Fibroblast of peridontal ligament (primary cell): ENCODE data around the gene MYBPC3.
A peak's percentile ranks its signal among the peaks of the same experiment; 100 is the strongest.

Experiments used
- DNase-seq: peaks from one replicate; pipeline ENCODE4 v3.0.0-alpha.2; 2010; ENCODE audit errors: extremely low read depth

MYBPC3 gene

DNA sequence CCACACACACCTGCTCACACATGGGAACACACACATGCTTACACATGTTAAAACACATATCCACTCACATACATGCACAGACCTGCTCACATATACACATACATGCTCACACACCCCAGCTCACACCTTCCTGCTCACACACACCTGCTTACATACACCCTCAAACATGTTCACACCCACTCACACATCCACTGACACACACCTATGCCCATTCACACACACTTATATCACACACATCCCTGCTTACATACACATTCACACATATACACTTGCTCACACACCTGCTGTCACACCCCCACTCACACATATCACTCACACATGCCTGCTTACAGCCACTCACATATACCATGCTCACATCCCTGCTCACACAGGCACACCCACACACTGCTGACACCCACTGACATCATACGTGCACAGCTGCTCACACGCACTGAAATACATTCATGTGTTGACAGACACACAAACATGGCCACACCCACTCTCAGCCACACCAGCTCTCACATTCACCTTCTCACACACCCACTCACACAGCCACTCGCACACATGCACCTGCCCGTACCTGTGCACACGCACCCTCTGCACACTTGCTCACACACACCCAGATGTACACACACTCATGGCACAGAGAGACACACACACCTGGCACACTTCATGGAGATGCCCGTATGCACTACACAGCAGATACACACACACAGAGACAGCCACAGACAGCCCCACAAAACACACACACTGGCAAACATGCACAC, 5.7 kb upstream of the MYBPC3 start:
- DNase-seq = no peak

DNA sequence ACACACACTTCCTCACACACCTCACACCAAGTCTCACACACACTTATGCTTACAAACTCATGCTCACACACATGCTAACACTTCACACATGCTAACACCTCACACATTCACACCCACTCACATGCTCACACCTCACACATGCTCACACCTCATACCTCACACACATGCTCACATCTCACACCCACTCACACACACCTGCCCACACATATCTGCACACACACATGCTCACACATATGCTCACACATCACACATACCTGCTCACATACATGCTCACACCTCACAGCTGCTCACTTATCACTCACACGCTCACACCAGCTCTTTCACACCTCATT, 4.5 kb upstream of the MYBPC3 start:
- no peak for DNase-seq

DNA sequence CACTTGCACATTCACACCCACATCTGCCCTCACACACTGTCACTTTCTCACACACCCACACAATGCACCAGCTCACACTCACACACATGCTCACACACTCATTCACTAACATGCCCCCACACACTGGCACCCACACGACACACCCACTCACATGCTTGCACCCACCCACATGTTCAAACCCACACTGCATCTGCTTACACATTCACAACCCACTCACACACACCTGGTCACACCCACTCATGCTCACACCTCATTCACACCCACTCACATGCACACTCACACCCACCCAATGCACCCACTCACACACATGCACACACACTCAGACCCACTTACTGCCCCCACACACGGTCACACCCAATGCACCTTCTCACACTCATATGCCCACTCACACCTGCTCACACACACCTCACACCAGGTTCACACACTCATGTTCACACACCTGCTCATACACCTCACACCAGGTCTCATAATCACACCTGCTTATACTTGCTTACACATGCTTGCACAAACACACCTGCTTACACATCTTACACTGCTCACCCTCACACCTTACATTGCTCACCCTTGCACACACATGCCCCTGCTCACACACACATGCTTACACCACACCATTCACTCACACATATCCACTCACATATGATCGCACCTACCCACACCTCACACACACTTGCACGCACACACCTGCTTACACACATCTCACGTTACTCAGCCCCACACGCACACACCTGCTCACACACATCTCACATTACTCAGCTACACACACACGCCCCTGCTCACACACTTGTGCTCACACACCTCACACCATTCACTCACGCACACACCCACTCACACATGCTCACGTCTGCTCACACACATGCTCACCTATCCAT, 3.9 kb upstream of the MYBPC3 start:
- no peak for DNase-seq

DNA sequence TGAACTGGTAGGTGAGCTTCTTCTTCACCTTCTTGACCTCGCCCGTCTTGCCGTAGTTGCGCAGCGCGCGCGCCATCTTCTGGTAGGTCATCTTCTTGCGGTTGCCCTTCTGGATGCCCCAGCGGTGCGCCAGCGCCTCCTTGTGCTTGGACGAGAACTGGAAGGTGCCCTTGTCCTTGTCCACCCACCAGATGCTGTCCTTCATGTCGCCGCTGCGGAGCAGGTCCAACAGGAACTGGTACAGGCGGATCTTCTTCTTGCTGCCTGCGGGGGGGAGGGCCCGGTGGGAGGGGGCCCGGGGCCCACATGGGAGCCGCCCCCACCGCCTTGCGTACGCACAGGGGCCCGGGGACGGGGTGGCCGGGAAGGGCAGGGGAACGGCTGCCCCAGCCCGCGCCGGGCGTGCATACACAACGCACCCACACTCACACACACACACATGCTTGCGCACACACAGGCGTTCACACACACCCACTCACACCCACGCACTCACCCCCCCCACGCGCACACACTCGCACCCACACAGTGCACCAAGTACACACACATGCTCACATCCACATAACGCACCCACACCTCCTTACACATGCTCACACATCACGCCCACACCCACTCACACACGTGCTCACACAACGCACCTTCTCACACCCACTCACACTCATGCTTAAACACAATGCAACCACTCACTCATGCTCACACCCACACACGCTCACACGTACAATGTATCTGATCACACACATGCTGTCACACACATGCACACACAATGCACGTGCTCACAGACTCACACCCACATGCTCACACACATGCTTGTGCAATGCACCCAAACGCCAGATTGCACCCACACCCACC, 3.0 kb upstream of the MYBPC3 start:
- peak; percentile 88 for DNase-seq

DNA sequence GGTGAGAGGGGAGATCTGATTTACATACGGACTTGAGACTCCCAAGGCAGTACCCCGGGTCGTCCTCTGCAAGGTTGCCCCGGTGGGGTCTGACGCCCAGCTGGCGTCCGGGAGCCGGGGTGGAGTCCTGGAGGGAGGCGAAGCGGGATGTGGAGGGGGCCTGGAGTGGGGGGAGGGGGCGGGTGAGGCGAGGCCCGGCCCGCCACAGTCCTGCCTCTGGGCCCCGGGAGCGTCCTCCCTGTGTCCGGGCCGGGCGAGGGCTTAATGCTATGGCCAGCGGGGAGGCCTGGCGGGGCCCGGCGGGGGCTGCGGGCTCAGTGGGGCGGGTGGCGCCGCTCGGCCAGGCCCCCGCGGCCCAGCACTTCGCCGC, 2.4 kb upstream of the MYBPC3 start:
- DNase-seq = no peak

DNA sequence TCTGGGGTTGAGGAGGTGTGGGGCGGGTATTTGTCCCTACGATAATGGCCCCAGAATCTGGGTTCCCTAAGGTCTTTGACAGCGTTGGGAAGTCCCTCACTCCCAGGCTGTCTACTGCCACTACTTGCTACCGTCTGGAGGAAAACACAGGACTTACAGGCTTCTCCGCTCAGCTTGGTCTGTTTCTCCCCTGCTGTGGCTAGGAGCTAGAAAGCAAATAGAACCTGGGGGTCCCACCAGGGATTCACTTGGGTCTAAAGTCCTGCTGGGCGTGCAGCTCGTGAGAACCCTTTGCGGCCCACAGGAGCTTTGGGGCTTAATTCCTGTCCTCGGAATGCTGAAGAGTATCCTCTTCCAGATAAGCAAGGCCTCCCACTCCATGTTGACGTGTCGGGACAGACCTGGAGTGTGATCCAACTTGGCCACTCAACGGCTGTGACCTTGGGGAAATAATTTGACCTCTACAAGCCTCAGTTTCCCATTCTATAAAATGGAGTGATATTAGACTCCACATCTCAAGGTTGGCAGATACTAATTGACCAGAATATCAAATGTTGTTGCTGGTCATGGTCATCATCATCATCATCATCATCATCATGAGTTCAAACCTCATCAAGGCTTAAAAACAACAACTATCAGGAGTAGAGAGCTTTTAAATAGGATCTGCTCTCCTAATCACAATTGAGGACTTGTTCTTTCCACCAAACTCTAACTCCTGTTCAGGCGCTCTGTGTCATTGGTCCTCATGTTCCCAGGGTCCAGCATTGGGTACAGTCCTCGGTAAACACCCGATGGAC, 1.7 kb upstream of the MYBPC3 start:
- DNase-seq = no peak

DNA sequence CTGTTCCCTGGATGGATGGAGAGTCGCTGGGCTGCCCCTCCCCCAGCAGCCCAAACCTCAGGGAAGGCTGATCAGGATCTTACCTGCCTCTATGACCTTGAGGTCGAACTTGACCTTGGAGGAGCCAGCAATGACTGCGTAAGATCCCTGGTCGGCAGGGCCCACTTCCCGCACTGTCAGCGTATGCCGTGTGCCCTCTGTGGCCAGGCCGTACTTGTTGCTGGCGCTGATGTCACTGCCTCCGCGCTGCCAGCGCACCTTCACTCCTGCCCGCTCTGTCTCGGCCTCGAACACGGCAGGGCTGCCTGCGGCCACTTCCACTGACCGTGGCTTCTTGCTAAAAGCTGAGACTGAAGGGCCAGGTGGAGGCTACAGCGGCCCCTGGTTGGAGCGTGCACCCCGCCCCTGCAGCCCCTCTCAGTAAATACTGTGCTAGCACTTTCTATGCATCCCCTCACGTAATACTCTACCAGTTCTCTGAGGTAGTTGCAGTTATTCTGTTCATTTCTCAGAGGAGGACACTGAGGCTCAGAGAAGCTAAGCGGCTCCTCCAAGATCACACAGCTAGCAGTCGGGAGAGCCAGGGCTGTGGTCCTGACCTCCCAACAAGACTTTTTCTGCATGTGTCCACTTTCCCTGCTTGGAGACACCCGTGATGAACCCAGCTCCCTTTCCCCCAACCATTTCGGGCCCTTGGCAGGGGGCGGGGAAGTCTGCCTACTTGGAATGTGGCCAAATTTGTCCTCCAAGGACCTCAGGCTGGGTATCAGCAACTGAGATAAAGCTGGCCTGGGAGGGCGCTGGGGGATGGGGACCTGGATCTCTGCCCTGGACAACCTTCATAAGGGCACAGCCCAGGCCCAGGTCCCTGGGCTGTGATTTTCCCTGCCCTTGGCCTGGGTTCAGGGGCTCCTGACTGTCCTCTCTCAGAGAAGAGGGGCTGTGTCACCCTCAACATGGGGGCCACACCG, 1.1 kb downstream of the MYBPC3 start:
- DNase-seq = no peak

DNA sequence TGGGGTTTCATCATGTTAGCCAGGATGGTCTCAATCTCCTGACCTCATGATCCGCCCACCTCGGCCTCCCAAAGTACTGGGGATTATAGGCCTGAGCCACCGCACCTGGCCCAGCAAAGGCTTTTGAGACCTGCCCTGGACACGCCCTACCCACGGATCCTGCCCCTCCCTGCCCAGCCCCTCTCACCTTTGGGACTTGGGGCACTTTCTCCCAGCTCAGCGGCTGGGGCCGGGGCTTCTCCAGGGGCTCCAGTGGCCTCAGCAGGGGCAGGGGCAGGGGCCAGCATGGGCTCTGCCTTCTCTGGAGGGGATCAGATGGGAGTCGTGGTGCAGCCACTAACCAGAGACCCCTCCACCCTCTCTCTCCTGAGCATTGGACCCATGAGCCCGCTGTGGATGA, 2.2 kb downstream of the MYBPC3 start:
- no peak for DNase-seq

DNA sequence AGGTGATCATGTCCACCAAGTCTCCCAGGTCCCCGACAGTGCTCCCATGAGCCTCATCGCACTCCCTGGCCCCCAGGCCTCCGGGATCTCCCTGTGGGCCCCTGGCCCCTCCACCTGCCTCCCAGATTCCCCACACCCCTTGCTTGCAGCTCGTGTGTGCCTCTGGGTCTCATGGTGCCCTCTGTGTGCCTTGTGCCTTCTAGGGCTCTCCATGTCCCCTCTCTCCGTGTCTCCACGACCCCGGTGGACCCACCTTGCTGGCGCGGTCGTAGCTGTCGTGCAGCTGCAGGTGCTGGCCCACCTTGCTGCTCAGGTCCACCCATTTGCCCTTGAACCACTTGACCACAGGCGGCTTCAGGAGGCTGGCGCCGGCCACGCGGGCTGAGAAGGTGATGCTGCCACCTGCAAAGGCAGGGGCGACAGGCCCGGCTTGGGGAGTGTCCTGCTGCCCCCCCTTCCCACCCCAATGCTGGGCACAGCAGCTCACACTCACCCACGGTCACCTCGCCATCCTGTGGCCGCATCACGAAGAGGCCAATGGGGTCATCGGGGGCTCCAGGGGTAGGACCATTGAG, 2.9 kb downstream of the MYBPC3 start:
- DNase-seq = no peak

DNA sequence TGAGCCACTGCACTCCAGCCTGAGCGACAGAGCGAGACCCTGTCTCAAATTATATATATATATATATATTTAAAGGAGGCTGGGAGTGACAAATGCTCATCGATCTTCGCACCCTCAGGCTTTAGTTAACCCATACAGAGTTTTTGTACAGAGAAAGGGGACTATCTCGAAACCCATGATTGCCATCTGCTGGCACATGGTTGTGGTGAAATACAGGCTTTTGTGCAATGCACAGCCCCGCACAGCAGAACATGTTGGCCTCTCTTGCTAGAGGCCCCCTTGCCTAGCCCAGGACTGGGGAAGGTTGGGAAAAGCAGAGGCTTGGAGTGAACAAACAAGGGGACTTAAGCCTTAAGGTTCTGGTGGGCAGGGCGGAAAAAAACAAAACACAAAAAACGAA, 3.6 kb downstream of the MYBPC3 start:
- DNase-seq = peak; percentile 31

DNA sequence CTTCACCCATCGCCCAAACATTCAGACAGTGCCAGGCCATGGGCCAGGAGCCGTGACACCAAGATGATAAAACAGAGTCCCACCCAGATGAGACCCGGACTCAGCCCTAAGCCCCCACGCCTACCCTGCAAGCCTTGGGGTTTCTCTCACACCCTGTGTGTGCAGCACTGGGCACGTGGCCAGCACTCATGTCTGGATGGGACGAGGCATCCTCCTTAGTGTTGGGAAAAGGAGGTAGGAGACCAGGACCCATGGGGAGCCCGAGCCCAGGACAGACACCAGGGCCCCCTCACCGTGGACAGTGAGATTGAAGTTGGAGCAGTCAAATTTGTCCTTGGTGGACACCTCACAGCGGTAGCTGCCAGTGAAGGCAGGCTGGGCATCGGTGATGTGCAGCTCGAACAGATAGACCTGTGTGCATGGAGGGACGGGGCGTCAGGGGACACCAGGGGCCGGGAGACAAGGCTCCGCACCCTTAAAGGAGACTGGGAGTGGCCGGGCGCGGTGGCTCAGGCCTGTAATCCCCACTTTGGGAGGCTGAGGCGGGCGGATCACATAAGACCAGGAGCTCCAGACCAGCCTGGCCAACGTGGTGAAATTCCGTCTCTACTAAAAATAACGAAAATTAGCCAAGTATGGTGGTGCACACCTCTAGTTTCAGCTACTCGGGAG, 4.2 kb downstream of the MYBPC3 start:
- no peak for DNase-seq

DNA sequence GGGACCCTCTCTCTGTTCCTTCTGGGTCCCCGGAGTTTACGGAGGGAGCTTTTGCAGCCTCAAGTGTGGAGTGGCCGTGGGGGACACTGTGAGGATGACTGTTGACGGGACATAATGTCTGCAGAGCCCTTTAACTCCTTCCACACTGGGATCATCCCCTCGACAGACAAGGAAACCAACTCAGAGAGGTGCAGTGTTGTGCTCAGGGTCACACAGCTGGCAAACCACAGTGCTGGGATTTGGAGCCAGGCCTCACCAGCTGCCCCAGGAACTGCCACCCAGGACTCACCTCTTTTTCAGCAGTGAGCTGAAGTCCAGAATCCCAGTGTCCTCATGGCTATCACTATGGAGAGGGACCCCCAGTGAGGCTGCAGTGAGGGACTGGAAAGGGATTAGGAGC, 5.4 kb downstream of the MYBPC3 start:
- no peak for DNase-seq

DNA sequence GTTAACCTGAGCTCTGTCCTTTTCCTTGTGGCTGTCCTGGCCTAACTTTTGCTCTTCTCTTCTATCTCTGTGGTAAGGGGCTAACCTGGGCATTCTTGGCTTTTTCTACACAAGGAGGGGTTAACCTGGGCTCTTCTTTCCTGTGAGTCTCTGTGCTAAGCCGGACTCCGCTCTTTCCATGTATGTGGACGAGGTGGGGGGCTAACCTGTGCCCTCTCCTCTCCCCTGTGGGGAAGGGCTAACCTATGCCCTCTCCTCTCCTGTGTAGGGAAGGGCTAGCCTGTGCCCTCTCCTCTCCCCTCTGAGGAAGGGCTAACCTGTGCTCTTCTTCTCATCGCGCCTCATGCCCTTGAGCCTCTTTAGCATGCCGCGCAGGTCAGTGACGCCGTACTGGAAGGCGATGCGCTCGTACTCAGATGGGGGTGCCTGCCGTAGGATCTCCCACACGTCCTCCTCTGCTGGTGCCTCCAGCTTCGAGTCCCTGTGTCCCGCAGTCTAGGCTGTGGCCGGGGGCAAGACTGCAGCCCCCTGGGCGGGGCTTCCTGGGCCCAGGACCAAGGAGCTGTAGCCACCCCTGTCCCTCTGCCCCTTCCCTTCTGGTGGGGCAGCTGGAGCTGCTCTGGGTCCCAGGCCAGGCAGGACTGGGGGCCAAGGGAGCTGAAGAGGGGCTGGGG, 6.5 kb downstream of the MYBPC3 start:
- DNase-seq = no peak

DNA sequence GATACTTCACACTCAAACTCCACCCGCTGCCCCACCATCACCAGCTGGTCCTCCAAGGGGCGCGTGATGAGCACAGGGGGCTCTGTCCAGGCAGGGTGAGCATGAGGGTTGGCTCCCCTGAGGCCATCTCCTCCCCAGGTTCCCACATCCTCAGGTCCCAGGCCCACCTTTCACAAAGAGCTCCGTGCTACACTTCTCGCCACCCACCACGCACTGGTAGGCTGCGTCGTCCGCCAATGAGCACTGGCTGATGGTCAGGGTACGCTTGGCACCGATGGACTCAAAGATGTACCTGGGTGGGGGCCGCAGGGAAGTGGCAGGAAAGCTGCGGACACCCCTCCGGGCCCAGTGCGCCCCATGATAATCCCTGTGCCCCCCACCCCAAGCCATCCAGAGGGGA, 9.6 kb downstream of the MYBPC3 start:
- DNase-seq = no peak

DNA sequence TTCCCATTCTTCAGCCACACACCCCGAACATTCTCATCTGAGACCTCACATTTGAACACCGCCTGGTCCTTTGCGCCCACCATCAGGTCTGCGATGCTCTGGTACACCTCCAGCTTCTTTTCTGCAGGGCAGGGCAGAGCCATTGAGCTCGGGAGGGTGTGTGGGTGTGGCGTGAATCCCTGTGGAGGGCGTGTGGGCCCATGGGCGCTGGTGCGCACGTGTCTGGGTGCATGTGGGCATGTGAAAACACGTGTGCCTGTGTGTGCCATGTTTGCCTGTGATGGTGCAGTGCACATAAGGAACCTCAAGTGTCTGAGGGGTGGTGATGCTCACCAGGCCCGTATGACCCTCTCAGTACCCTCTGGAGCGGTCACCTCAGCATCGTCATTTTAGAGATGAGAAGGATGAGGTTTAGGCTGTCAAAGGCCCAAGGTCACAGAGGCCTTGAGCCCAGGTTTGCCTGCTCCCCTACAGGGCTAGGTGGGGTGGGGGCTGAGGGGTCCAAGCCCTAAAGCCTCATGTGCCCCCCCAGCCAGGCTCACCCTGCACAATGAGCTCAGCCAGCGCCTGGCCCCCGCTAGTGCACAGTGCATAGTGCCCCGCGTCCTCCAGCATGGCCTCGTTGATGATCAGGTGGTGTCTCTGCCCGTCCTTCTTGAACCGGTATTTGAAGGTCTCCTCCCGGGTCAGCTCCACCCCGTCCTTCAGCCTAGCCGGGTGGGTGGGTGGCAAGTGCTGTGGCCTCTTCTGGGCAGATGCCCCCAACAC, 10.3 kb downstream of the MYBPC3 start:
- DNase-seq = no peak

DNA sequence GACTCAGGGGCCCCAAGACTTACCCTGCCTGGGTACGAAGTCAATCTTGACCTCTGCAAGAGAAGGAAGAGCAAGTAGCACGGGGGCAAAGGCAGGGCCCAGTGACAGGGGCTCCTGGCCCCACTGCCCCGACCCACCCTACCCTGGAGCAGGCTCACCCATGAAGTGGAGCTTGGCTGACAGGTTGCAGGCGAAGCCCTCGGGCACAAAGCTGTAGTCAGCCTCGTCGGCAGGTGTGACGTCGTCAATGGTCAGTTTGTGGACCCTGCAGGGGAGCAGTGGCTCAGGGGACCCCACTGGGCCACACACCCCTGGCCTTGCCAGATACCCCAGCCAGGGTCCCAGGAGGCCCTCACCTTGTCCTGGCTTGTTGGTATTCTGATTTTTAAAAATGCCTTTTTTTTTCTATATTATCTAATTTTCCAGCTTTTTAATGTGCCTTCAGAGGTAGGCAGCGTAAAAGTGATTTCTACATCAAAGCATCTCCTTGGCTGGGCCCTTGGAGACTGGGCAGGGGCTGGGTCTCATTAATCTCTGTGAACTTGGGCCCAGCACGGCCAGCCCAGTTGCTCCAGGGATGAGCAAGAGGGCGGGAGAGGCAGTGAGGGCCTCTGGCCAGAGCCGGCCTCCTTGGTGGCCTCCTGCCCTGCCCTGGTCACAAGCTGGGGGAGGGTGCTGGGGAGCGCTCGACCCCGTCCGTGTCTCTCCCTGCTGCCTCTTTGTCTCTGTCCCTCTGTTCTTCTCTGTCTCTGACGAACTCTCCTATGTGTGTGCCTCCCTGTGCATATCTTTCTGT, 11.3 kb downstream of the MYBPC3 start:
- no peak for DNase-seq

DNA sequence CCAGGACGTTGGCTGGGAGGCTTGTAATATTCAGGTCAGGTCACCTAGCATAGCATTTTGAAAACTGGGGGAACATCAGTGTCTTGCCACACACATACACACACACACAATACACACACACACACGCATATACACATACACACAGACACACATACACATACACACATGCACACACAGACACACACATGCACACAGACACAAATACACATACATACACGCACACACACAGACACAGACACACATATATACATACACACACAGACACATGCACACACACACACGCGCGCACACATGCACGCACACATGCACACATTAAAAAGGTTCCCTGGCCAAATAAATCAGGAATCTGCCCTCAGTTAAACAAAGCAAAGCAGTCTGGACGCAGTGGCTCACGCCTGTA, 12.5 kb downstream of the MYBPC3 start:
- no peak for DNase-seq
